ENCODE measurements around the gene HRAS.
"Not testable (repeated sequence)": the region's sequence is repeated elsewhere in the genome, so short reads cannot be mapped to it uniquely, and the experiment has no call there.

The HRAS gene

DNA sequence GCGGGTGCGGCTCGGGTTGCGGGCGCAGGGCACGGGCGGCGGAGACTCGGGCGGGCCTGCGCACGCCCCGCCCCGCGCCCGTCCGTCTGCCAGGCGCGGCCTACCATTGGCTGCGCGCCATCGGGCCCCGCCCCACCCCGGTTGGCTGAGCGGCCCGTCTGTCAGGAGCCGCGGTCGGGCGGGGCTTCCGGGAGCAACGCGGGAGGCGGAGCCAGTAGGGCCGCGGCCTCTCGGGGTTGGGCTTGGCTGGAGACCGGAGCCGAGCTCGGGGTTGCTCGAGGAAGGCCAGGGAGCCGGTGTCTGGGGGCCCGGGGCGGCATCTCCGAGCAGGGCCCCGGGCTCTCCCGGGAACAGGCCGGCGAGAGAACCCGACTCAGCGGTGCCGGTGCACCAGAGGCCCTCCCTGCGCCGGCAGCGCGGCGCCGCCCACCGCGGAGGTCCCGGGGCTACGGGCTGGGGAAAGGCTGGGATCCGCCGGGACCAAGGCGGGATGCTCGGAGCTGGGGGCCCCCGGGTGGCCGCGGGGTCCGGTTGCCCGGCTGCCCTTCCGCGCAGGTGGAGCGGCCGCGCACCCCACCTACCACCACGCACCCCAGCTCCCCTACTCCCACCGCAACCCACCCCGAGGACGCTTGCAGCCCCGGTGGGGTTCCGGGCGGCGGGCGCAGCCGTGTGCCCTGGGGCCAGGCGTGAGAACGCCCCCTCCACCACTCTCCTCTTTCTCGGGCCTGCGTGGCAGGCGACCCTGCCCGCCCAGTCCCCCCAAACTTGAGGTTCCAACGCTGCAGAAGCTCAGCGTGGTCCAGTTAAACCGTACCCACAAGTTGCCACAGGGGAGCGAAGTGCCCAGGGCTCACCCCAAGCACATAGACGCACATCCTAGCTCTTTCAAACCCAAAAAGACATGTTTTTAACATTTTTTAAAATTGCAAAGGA, at the start of gene HRAS:
HRAS (minus strand) TSS at position 58 of the 936 bp plus-strand sequence.
- peak; percentile 60 to 96 (median 90) for DNase-seq

DNA sequence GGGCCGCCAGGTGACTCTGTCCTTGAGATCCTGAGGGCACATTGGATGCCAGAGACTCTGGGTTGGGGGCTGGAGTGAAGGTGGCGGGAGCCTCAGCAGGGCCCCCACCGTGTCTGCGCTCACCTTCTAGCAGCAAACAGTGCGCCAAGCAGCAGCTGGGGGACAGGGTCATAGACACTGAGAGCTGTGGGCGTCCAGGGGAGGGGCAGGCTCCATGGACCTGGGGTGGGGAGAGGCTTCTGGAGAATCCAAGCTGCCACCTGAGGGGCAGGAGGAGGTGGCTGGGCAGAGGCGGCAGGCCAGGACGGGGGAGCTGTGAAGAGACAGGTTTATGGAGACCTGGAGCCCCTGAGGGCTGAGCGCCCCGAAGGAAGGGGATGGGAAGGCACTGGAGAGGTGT, 48.9 kb upstream of the HRAS start:
- no peak for DNase-seq

- DNase-seq: peak in 19 of 56 donors; percentile 14 to 72 (median 41)
These were observed 46.4 kb upstream of the HRAS start for GRCh38 chr11:581752-582151.

DNA sequence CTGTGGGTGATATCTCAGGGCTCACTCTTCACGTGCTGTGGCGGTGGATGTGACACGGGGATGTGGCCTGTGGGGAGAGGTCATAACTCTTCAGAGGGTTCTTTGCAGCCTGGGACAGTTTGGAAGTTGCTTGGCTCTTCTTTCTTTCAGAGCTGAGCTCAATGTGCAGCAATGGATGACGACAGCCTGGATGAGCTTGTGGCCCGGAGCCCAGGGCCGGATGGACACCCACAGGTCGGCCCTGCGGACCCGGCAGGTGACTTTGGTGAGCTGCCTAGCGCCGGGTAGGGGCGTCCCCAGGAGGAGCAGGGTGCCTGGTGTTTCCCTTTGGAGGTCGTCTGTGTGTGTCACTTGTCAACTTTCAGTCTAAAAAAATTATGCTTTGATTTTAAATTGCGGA, 46.0 kb upstream of the HRAS start:
- DNase-seq: no peak

GRCh38 chr11:579830-580601, 44.6 kb upstream of the HRAS start:
- DNase-seq: no peak

DNA sequence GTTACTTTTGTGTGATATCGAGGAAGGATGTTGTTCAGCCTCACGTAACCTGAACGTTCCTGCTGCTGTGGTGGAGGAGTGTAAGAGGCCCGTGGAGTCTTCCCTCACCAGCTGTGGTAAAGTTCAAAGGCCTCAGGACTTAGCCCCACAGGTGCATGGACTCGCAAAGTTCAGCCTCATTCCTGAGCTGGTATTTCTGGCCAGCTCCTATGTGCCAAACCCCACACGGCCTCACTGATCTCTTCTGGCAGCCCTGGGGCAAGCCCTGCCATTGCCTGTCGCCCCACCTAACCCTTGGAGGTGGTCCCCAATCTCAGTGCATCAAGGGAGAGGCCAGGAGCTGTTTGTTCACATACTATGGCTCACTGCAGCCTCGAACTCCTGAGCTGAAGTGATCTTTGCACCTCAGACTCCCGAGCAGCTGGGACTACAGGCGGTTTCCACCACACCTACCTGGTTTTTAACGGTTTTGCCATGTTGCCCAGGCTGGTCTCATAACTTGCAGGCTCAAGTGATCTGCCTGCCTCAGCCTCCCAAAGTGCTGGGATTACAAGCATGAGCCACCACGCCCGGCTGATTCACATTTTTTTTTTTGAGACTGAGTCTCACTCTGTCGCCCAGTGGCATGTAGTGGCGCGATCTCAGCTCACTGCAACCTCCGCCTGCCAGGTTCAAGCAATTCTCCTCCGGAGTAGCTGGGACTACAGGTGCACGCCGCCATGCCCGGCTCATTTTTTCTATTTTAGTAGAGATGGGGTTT, 43.1 kb upstream of the HRAS start:
- no peak for DNase-seq

DNA sequence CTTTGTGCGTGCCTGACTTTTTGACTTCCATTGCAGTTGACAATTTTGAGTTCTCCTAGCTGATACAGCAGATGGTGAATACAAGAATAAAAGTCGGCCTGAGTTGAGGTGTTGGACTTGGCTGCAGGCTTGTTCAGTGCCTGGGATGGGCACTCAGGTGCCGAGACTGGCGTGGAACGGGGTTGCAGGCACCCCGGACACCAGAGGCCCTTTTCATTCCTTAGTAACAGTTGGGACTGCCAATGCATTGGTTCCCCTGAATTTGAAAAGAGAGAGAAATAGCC, 42.2 kb upstream of the HRAS start:
- no peak for DNase-seq

GRCh38 chr11:576811-577610, 41.6 kb upstream of the HRAS start:
- no peak for DNase-seq

GRCh38 chr11:575996-576768, 40.8 kb upstream of the HRAS start, which contains the start of gene PHRF1:
PHRF1 (plus strand) TSS chr11:576470; CDS start chr11:581513, 5,043 bp downstream.
- peak; percentile 62 to 99 (median 93) for DNase-seq

DNA sequence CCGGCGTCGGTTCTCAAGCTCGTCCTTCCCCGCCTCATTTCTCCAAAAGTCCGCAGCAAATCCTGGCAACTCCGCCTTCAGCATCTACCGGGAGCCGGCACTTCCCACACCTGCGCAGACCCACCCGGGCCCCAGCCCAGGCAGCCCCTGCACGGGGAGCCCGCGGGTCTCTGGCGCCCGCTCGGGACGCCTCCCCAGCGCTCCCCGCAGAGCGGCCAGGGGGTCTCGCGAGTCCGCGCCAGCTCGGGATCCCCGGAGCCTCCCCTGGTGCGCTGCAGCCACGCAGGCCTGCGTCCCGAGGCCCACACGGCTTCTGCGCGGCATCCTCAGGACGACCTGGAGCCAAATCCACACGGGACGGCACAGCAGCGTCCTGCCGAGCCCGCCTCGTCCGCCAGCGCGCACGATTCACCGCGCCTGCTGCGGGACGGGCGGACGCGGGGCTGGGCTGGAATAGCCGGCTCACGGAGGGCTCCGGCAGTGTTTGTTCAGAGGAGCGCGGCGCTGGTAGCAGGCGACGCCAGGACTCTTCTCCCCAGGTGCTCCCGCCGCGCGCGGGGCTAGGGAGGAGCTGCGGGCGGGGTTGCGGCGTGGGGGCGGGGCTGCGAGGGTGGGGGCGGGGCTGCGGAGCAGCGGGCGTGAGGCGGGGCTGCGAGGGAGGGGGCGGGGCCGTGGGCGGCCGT, 40.1 kb upstream of the HRAS start:
- peak in 1 of 56 donors; percentile 61 for DNase-seq

- DNase-seq: no peak
These were observed 39.4 kb upstream of the HRAS start for GRCh38 chr11:574632-575312.

DNA sequence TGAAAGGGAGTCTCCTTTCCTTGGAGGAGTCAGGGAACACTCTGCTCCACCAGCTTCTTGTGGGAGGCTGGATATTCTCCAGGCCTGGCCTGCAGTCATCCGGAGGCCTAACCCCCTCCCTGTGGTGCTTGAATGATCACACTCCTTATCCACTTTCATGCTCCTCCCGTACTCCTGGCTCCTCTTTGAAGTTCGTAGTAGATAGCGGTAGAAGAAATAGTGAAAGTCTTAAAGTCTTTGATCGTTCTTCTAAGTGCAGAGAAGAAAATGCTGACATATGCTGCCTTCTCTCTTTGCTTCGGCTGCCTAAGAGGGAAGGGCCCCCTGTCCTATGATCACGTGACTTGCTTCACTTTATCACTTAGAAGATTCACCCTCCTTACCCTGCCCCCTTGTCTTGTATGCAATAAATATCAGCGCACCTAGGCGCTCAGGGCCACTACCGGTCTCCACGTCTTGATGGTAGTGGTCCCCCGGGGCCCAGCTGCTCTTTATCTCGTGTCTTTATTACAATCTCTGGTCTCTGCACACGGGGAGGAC, 38.7 kb upstream of the HRAS start:
- DNase-seq: not testable (repeated sequence)

- DNase-seq: no peak
These were observed 37.9 kb upstream of the HRAS start for GRCh38 chr11:573146-573759.

DNA sequence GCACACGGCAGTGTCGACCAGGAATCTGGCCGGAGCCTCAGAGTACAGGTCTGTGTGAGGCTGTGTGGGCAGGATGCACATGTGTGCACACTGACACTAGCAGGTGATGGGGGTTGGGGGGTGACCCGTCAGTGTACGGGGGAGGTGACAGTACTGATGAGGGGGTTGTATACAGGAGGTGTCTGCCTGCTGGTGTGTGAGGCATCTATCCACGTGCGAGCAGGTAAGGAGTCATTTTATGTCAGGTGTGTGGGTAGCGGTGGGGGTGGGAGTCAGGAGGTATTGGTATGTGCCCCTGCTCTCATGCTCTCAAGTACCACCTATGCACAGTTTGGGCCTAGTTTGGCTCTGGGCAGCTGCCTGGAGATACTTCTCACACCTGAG, 36.4 kb upstream of the HRAS start:
- DNase-seq: peak in 1 of 56 donors; percentile 18

GRCh38 chr11:569158-569885, 33.9 kb upstream of the HRAS start:
- DNase-seq: no peak

DNA sequence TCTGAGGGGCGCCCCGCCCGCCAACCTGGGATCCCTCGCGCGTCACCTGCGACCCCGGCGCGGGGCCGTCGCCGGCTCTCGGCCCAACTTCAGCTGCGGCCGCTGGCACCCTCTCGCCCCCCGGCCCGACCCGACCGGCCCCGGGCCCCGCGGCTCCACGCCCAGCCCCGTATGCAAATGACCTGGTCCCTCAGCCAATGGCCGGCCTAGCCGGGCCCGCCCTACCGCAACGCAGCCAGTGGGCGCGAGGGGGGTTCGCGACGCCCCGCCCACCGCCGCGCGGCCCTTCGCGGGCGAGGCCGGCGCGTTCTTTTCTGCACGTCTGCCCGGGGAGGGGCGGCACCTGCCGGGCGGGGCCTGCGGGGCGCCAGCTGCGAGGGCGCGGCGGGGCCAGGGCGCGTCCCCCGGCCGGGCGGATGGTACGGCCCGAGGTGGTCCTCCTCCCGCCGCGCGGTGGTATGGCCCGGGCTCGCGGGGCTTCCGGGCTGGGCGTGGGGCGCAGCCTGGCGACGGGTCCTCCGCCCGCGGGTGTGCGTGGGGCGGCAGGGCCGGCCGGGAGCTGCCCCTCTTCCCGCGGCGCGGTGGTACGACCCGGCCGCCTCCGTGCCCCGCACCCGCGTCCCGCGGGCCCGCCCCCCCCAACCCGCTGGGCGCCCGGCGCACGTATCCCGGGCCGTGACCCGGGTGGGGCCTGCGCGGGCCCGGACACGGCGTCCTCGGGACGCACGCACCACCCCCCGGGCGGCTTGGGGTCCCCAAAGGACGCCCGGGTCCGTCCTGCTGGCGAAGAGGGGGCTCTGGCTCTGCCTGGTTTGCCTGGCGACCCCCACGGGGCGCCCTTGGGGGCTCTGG, 33.2 kb upstream of the HRAS start:
- DNase-seq: peak in 55 of 56 donors; percentile 35 to 95 (median 83)

Data from nucleus accumbens (tissue), 56 donors.